ENCODE measurements around the gene UBL4B.

- TF ChIP-seq HDGF (IDR thresholded peaks at IDR 0.05; ENCODE audit: borderline replicate concordance) (no peak), FOXA1 (IDR thresholded peaks at IDR 0.05) (no peak), CTBP1 (IDR thresholded peaks at IDR 0.05; ENCODE audit: borderline replicate concordance) (no peak), SUZ12 (IDR thresholded peaks at IDR 0.05) (no peak), SP1 (IDR thresholded peaks at IDR 0.05) (no peak), ARNT (IDR thresholded peaks at IDR 0.05) (no peak)
Observed at GRCh38 chr1:110150330-110151174, 38.3 kb downstream of the UBL4B start, which contains the start of gene SLC6A17.
